Panc1 (cell line): ENCODE measurements around the gene PVALB. TPM values are rescaled to one million over a fixed set of nuclear protein-coding genes. Genes with fewer than 3 reads are reported as not detected.

ENCODE experiments used
- ATAC-seq: fragments of 200-7000 bp; cut with Tn5 transposase; 2 replicates; pipeline ENCODE4 v1.9.1; 2020; ENCODE audit warnings: mild to moderate bottlenecking, moderate library complexity
- BruUV-seq: library from RNA; stranded (reverse); fragments of 400-500 nt; replicated peaks from 2 replicates; lab custom pipeline; 2021; lab: Mats Ljungman, UMichigan
- CTCF ChIA-PET: fragments of 300-600 bp; sonication (Branson Sonifier 250); formaldehyde crosslinking; loops from one replicate; lab custom pipeline; 2022; ENCODE audit warnings: antibody characterized with exemption; lab: Charles Lee
- POLR2A ChIA-PET: fragments of 300-600 bp; sonication (Branson Sonifier 250); formaldehyde crosslinking; loops from one replicate; lab custom pipeline; 2022; ENCODE audit warnings: antibody characterized with exemption; lab: Charles Lee
- DNase-seq: peaks from one replicate; pipeline ENCODE4 v3.0.0-alpha.2; 2010; ENCODE audit warnings: low read depth, low spot score
- H3K27ac ChIP-seq: 2 replicates; pipeline ENCODE4 v1.5.1; 2011; ENCODE audit warnings: mild to moderate bottlenecking, low read length, inconsistent platforms
- H3K27me3 ChIP-seq: fragments of 200-500 bp; sonication (Bioruptor generic); 2 replicates; pipeline ENCODE4 v1.6.0; 2014; ENCODE audit warnings: low read length, inconsistent platforms; ENCODE audit not compliant: control insufficient read depth, insufficient read depth
- H3K36me3 ChIP-seq: fragments of 200-500 bp; sonication (Bioruptor generic); 2 replicates; pipeline ENCODE4 v1.5.1; 2014; ENCODE audit warnings: inconsistent platforms, mild to moderate bottlenecking, low read length, moderate library complexity; ENCODE audit not compliant: control insufficient read depth, insufficient read depth
- H3K4me1 ChIP-seq: 2 replicates; pipeline ENCODE4 v1.5.1; 2011; ENCODE audit warnings: inconsistent platforms, mild to moderate bottlenecking, low read length, moderate library complexity; ENCODE audit not compliant: control insufficient read depth, insufficient read depth
- H3K4me3 ChIP-seq, 2 experiments: 2 replicates each; pipeline ENCODE4 v1.5.1; 2011 to 2012; ENCODE audit warnings: low read depth in 2 of 2, low read length in 2 of 2, mild to moderate bottlenecking in 2 of 2, inconsistent platforms in 1 of 2, moderate library complexity in 1 of 2
- H3K9me3 ChIP-seq: fragments of 200-500 bp; sonication (Bioruptor generic); 2 replicates; pipeline ENCODE4 v1.5.1; 2014; ENCODE audit warnings: low read depth, mild to moderate bottlenecking, inconsistent platforms, low read length, moderate library complexity; ENCODE audit not compliant: control insufficient read depth, insufficient read depth
- CTCF ChIP-seq: fragments of 450-650 bp; IDR thresholded peaks from 2 replicates; pipeline ENCODE4 v1.5.1; 2017; ENCODE audit warnings: mild to moderate bottlenecking
- POLR2AphosphoS5 ChIP-seq: IDR thresholded peaks from 2 replicates; pipeline ENCODE4 v1.6.1; 2012; ENCODE audit warnings: mild to moderate bottlenecking, low read depth, low read length, moderate library complexity
- REST ChIP-seq, 2 experiments: IDR thresholded peaks; 2 replicates each; pipeline ENCODE4 v1.6.1; 2011 to 2012; ENCODE audit warnings: low read depth in 2 of 2, control low read depth in 1 of 2, low read length in 1 of 2, mild to moderate bottlenecking in 1 of 2, moderate library complexity in 1 of 2; ENCODE audit not compliant: insufficient read depth in 1 of 2
- SIN3A ChIP-seq: IDR thresholded peaks from 2 replicates; pipeline ENCODE4 v1.6.1; 2012; ENCODE audit warnings: low read depth, mild to moderate bottlenecking, low read length, moderate library complexity, borderline replicate concordance; ENCODE audit not compliant: insufficient read depth
- TCF7L2 ChIP-seq: IDR thresholded peaks from 2 replicates; pipeline ENCODE4 v1.6.1; 2011; ENCODE audit warnings: mild to moderate bottlenecking, low read depth, low read length, inconsistent platforms
- in situ Hi-C: cut with HindIII; loops from 2 replicates; pipeline ENCODE4 v1.10.0; 2016; ENCODE audit warnings: low sequenced_read_pairs, low pct_unique_long_range_greater_than_20kb
- intact Hi-C: fragments of 100-400 bp; cut with micrococcal nuclease; formaldehyde crosslinking; loops from one replicate; pipeline ENCODE4 v1.10.0; 2022; ENCODE audit not compliant: unreplicated experiment
- total RNA-seq: library from RNA; stranded (reverse); gene quantifications from one replicate; pipeline ENCODE4 v1.2.1, GENCODE V29; 2021; ENCODE audit not compliant: unreplicated experiment

PVALB gene
- total RNA-seq, 1 experiment from 2014 or later: not detected

GRCh38 chr22:36818010-36818642 lies 1.3 kb upstream of the PVALB start:
- Histone ChIP-seq H3K36me3 (no peaks in the 10 kb centered on the region), H3K27me3 (peaks cover 8% of the 10 kb centered on the region; the same call in 1 of the 2 replicates), H3K27ac (no peak overlapping the region), H3K9me3 (no peaks in the 10 kb centered on the region), H3K4me3 (no peak overlapping the region), H3K4me1 (no peaks in the 10 kb centered on the region; the same call in 1 of the 2 replicates)
- intact Hi-C loops (no loop called here), in situ Hi-C loops (no loop called here)
- POLR2A ChIA-PET: no interaction called here
- no TSS peak for BruUV-seq
- no peak for TF ChIP-seq TCF7L2
- no peak for TF ChIP-seq REST (IDR thresholded peaks at IDR 0.05; ENCODE audit: insufficient read depth in 1 of 2, low read depth in 2 of 2, low read length in 1 of 2)
- TF ChIP-seq POLR2AphosphoS5: no peak
- no peak for TF ChIP-seq CTCF
- no peak for TF ChIP-seq SIN3A
- CTCF ChIA-PET: no interaction called here
- ATAC-seq: no peak
- DNase-seq: no peak

GRCh38 chr22:36817525-36817848 lies 652 bp upstream of the PVALB start:
- no peaks in the 10 kb centered on the region for H3K36me3 ChIP-seq
- H3K27me3 ChIP-seq: peaks cover 8% of the 10 kb centered on the region; the same call in 1 of the 2 replicates
- ChIA-PET POLR2A (no interaction called here), CTCF (no interaction called here)
- DNase-seq (no peak), ATAC-seq (no peak)
- intact Hi-C loops (no loop called here), in situ Hi-C loops (no loop called here)
- H3K27ac ChIP-seq: no peak overlapping the region
- TF ChIP-seq POLR2AphosphoS5 (no peak), TCF7L2 (no peak), REST (IDR thresholded peaks at IDR 0.05; ENCODE audit: insufficient read depth in 1 of 2, low read depth in 2 of 2, low read length in 1 of 2) (no peak), SIN3A (no peak), CTCF (no peak)
- no peaks in the 10 kb centered on the region for H3K9me3 ChIP-seq
- H3K4me3 ChIP-seq: no peak overlapping the region
- no TSS peak for BruUV-seq
- no peaks in the 10 kb centered on the region; the same call in 1 of the 2 replicates for H3K4me1 ChIP-seq
